ENCODE data around the gene PIP5KL1. TPM values are rescaled to one million over a fixed set of nuclear protein-coding genes. Genes with fewer than 3 reads are reported as not detected.

PIP5KL1 gene
- total RNA-seq (ENCODE audit: low replicate concordance): 1.6 and 2.6 TPM in 2 replicates

- DNase-seq (ENCODE audit: low read depth): peak; percentile 75
- H3K4me3 ChIP-seq (ENCODE audit: low read depth, low read length): peak within 1 kb of the TSS; percentile 70
- TF ChIP-seq CTCF (IDR thresholded peaks at IDR 0.05; ENCODE audit: insufficient read depth, low read length): peak; percentile 30
Observed at GRCh38 chr9:127930231-127931091, at the start of gene PIP5KL1. Gene PIP5KL1, minus strand, starts transcription at chr9:127930777. Its CDS starts 25 bp downstream, at chr9:127930752.

- H3K4me3 ChIP-seq (ENCODE audit: low read depth, low read length): peak overlapping the region; percentile 86
- DNase-seq (ENCODE audit: low read depth): no peak
- TF ChIP-seq CTCF (IDR thresholded peaks at IDR 0.05; ENCODE audit: insufficient read depth, low read length): no peak
Observed at GRCh38 chr9:127980060-127980705, 49.6 kb upstream of the PIP5KL1 start.

GRCh38 chr9:127979333-127980059 is 48.9 kb upstream of the PIP5KL1 start:
- DNase-seq (ENCODE audit: low read depth): peak; percentile 70
- peak overlapping the region; percentile 86 for H3K4me3 ChIP-seq (ENCODE audit: low read depth, low read length)
- TF ChIP-seq CTCF (IDR thresholded peaks at IDR 0.05; ENCODE audit: insufficient read depth, low read length): no peak

GRCh38 chr9:127979015-127979332 is 48.4 kb upstream of the PIP5KL1 start:
- peak overlapping the region; percentile 86 for H3K4me3 ChIP-seq (ENCODE audit: low read depth, low read length)
- TF ChIP-seq CTCF (IDR thresholded peaks at IDR 0.05; ENCODE audit: insufficient read depth, low read length): no peak
- DNase-seq (ENCODE audit: low read depth): no peak

- DNase-seq (ENCODE audit: low read depth): peak; percentile 96
- peak overlapping the region; percentile 86 for H3K4me3 ChIP-seq (ENCODE audit: low read depth, low read length)
- peak; percentile 29 for TF ChIP-seq CTCF (IDR thresholded peaks at IDR 0.05; ENCODE audit: insufficient read depth, low read length)
Observed at GRCh38 chr9:127977884-127978647, 47.5 kb upstream of the PIP5KL1 start.

Data from fibroblast of the aortic adventitia (primary cell).